GM19452 (cell line): ENCODE measurements around the gene SOX11.

ENCODE experiments used
- ATAC-seq: cut with Tn5 transposase; IDR thresholded peaks from one replicate; pipeline ENCODE4 v1.9.1; 2021; ENCODE audit not compliant: unreplicated experiment

SOX11 gene

GRCh38 chr2:5722236-5722635 is 30.1 kb downstream of the SOX11 start:
- ATAC-seq, result no peak

DNA sequence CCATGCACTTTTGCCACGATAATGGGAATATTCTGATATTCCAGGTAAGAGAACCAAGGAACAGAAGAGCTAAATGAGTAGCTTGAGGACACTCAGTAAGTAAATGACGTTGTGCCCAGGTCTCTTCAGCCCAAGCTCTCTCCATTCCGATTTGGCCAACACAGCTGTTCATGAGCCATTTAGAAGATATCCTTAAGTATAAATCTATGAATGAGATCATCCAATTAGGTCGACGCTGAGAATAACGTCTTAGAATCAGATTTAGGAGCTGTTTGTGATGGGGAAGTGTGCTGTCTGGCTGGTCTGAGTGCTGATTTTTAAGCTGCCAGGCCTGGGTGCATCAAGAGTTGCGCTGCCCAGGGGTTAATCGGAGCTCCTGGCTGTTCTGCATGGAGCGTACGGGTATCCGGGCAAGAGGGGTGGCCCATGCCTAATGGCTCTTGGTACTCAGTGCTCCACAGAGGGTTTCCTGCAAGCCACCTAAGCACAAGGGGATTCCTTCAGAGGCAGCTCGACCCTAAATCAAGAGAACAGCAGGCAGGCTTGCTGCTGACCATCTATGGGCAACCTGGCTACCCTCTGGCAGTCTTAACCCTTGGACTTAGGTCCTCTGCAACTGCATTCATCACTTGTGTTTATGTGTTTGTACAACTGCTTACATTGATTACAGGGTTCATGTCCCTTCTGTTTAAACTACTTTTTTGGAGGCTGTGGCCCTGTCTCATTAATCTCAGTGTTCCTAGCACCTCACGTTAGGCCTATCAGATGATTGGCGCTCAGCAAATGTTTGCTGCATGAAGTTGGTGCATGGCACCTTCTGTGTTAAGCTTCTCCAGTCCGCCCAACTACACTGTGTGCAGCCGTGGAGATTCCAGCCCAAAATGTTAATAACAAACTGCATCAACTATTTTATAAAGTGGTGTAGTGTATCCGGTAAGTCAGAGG is 31.9 kb downstream of the SOX11 start:
- ATAC-seq, result no peak

- ATAC-seq, result no peak
These were observed 32.9 kb downstream of the SOX11 start for GRCh38 chr2:5725072-5725471.

- ATAC-seq, result no peak
These were observed 33.7 kb downstream of the SOX11 start for GRCh38 chr2:5725794-5726463.

DNA sequence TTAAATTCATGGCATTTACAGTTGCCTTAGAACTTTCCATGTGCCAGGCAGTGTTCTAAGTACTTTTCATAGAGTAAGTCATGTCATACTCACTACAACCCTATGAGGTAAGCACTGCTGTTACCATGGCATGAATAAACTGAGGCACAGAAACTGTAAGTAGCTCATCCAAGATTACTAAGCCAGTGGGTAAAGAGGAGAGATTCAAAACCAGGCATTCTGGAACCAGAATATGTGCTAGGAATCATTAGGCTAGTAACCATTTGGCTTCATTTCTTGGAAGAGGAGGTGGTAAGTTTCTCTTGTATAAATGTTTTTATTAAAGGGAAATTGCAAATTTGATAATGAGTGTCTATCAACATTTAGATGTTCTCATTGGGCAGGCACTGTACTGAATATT is 35.1 kb downstream of the SOX11 start:
- no peak for ATAC-seq

GRCh38 chr2:5729416-5729815 is 37.2 kb downstream of the SOX11 start:
- no peak for ATAC-seq

GRCh38 chr2:5730386-5730785 is 38.2 kb downstream of the SOX11 start:
- no peak for ATAC-seq

DNA sequence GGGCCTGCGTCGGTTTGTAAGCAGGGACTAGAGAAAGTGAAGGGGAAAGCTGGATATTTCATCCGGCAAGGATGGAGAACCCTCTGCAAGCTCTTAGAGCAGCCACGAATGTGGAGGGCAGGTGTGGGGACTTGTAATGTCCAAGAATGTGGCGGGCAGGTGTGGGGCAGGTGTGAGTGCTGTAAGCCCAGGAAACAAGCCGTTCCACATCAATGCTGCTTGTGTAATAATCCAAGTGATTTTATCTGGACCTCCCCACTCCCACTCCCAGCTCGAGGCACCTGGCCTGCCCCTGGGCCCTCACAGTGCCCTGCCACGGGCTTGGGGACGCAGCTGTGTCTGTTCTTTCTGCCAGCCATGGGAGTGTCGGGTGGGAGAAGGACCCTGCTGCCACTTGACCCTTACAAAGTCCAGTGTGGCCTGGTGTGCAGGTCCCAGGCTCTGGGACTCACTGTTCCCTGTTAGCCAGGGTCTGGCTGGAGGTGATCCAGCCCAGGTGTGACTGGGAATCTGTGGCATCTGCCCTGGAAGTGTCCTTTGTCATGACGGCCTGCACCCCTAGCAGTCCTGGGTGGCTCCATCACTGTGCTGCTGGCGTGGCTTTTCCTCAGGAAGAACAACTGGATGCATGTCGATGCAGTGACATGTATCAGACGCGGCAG is 42.8 kb downstream of the SOX11 start:
- no peak for ATAC-seq

DNA sequence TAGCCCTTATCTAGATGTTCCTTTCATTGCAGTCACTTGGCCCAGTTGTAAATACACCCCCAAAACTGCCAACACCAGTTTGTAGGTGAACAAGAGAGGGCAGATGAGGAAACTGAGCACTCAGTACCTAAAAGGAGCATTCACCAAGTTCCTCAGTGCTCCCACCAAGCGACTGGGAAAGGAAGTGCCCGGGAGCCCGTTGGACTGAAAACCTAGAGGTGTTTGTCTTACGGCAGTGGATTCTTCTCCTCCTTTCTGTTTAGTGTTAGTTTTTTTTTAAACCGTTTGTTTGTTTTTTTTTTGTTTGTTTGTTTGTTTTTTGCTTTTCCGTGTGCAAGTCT is 43.3 kb downstream of the SOX11 start:
- no peak for ATAC-seq

DNA sequence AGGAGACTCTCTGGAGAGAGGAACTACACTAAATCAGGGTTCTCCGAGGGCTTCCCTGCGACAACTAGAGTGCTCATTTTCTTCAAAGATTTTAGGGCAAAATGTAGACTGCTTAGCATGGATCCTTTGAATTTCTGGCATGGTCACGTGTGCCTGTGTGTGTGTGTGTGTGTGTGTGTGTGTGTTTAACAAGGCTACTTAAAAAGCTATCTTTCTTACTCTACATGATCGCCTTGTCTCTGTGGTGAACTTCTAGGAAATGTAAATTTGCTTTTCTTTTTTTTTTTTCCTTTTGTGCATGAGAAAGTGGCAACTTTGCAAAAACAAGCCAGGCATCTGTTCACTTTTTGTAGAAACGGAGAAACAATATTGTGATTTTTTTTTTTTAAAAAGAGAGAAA is 43.9 kb downstream of the SOX11 start:
- ATAC-seq, result no peak

GRCh38 chr2:5736886-5737285 is 44.7 kb downstream of the SOX11 start:
- ATAC-seq, result no peak

DNA sequence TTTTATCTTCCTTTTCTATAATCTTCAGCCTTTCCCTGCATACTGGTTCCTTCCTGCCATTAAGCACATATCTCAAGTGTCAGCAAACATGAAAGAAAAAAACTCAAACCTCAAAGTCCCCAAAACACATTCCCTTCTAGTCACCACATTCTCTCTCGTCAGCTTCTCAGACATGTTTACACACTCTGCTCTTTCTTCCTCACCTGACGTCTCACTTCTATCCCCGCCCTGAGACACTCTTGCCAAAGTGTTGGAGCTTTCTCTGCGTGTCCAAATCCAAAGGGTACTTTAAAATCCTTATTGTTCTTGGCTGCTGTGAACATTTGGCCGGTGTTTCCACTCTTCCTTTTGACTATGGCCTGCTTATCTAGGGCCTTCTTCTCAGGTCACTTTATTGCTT is 47.9 kb downstream of the SOX11 start:
- ATAC-seq, result no peak

DNA sequence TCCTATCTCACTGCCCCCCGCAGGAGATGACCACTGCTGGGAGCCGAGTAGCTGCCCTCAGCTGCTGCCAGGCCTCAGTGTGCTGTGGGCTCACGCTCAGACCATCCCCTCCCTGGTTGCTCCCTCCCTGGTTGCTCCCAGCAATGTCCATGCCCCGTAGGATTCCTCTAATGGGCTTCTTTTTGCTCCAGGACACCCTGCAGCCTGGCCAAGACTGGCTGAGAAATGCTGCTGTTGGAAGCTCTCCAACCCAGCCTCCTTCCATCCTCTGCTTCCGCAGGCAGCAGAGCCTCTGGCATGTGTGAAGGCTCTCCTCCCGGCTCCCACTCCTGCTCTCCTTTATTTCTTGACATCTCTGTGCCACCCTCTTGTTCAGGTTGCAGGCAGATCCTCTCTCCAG is 48.6 kb downstream of the SOX11 start:
- no peak for ATAC-seq

- ATAC-seq, result no peak
These were observed 49.1 kb downstream of the SOX11 start for GRCh38 chr2:5741242-5741641.

DNA sequence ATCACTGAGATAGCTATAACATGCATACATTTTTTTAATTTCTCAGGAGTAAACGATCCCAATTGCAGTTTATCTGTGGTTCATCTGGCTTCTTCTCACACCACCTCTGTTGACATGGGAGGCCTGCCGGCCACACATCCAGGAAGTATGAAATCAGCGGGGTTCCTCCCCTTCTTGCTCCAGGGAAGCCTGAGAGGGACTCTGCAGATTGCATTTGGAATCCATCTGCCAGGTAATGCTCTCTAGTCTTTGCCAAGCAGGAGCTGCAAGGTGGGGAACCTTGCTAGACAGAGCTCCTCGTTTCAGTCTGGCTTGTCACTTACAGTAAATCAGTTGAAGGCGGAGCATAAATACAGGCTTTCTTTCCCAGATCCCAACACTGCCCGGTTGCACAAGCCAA is 49.9 kb downstream of the SOX11 start:
- no peak for ATAC-seq

GRCh38 chr2:5748391-5748790 is 56.2 kb downstream of the SOX11 start:
- ATAC-seq, result no peak

DNA sequence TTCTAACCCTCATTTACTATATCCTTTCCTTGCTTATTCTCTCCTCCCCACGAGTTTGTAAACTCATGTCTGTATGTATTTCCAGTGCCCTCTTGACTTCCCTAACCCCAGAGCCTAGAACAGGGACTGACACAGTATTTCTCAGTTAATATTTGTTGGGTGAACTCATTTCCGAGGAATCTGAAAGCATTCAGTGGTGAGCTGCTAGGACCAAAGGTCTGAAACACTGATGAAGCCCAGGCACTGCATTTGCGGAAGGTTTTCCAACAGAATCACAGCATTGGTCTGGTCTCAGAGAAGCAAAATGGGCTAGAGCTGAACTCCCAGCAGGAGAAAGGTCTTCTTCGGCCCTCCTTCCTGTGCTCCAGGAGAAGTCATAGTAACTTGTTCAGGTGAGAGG is 56.8 kb downstream of the SOX11 start:
- ATAC-seq, result no peak

DNA sequence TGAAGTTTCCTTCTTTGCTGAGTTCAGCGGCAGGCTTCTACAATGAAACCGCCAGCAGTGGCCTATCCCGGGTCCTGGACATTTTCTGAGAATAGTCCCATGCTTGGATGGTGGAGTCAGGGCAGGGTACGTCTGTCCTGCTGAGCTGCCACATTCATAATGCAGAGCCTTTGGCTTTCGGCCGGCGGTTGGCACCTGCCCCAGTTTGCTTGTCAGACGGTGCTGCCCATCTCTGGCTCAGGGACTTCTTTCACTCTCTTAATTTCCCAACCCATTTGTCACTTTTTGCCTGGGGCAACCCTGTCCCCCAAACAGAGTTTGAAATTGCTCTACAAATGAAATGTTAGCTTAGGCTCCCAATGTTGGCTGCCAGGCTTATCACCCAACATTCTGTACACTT is 57.2 kb downstream of the SOX11 start:
- no peak for ATAC-seq
